H1 (cell line): ENCODE data around the gene LRRC55.

ENCODE experiments used
- CTBP2 ChIP-seq: IDR thresholded peaks from 2 replicates; pipeline ENCODE4 v1.7.0; 2011; ENCODE audit warnings: borderline replicate concordance, mild to moderate bottlenecking, moderate library complexity, mixed read lengths, low read length; ENCODE audit not compliant: insufficient read depth, insufficient read length
- CTCF ChIP-seq, 3 experiments: IDR thresholded peaks; 1 replicate in 2 of 3; 2 replicates in 1 of 3; pipeline versions ENCODE4 v1.5.1 to v1.6.1; 2011; ENCODE audit warnings: low read length in 3 of 3, mild to moderate bottlenecking in 3 of 3, inconsistent platforms in 2 of 3, low read depth in 1 of 3, moderate library complexity in 1 of 3; ENCODE audit not compliant: insufficient read depth in 1 of 3; ENCODE audit errors: control extremely low read depth in 1 of 3
- EGR1 ChIP-seq: IDR thresholded peaks from 2 replicates; pipeline ENCODE4 v1.6.1; 2011; ENCODE audit warnings: low read depth, low read length, borderline replicate concordance
- EP300 ChIP-seq, 2 experiments: IDR thresholded peaks; 1 replicate in 1 of 2; 2 replicates in 1 of 2; pipeline ENCODE4 v1.6.1; 2011 to 2012; ENCODE audit warnings: low read depth in 2 of 2, low read length in 2 of 2, mild to moderate bottlenecking in 2 of 2, borderline replicate concordance in 1 of 2, inconsistent platforms in 1 of 2, moderate library complexity in 1 of 2
- POLR2A ChIP-seq, 2 experiments: IDR thresholded peaks; 1 replicate in 1 of 2; 2 replicates in 1 of 2; pipeline ENCODE4 v1.6.1; 2011; ENCODE audit warnings: low read depth in 2 of 2, low read length in 2 of 2, mild to moderate bottlenecking in 2 of 2; ENCODE audit errors: control extremely low read depth in 1 of 2
- TF ChIP-seq, protein P1 (sequence below): IDR thresholded peaks from 2 replicates; pipeline ENCODE4 v1.6.1; 2012; ENCODE audit warnings: inconsistent platforms

GRCh38 chr11:57190548-57190947 lies 8.8 kb downstream of the LRRC55 start:
- TF ChIP-seq CTCF (IDR thresholded peaks at IDR 0.05; ENCODE audit: control extremely low read depth in 1 of 3, insufficient read depth in 1 of 3, low read depth in 1 of 3, low read length in 3 of 3) = no peak
- TF ChIP-seq EP300 (IDR thresholded peaks at IDR 0.05; ENCODE audit: borderline replicate concordance in 1 of 2, low read depth in 2 of 2, low read length in 2 of 2) = no peak
- no peak for TF ChIP-seq EGR1
- no peak for TF ChIP-seq CTBP2
- no peak for TF ChIP-seq POLR2A (IDR thresholded peaks at IDR 0.05; ENCODE audit: control extremely low read depth in 1 of 2, low read depth in 2 of 2, low read length in 2 of 2)
- TF ChIP-seq, protein P1, sequence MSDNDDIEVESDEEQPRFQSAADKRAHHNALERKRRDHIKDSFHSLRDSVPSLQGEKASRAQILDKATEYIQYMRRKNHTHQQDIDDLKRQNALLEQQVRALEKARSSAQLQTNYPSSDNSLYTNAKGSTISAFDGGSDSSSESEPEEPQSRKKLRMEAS = no peak
